Measurements from ENCODE around the gene PPFIA2.

- TF ChIP-seq, protein P1, sequence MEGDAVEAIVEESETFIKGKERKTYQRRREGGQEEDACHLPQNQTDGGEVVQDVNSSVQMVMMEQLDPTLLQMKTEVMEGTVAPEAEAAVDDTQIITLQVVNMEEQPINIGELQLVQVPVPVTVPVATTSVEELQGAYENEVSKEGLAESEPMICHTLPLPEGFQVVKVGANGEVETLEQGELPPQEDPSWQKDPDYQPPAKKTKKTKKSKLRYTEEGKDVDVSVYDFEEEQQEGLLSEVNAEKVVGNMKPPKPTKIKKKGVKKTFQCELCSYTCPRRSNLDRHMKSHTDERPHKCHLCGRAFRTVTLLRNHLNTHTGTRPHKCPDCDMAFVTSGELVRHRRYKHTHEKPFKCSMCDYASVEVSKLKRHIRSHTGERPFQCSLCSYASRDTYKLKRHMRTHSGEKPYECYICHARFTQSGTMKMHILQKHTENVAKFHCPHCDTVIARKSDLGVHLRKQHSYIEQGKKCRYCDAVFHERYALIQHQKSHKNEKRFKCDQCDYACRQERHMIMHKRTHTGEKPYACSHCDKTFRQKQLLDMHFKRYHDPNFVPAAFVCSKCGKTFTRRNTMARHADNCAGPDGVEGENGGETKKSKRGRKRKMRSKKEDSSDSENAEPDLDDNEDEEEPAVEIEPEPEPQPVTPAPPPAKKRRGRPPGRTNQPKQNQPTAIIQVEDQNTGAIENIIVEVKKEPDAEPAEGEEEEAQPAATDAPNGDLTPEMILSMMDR (IDR thresholded peaks at IDR 0.05): no peak
- TF ChIP-seq POLR2A (IDR thresholded peaks at IDR 0.05): no peak
- no peak for TF ChIP-seq POLR2AphosphoS5 (IDR thresholded peaks at IDR 0.05)
- TF ChIP-seq EP300 (IDR thresholded peaks at IDR 0.05; ENCODE audit: low read depth): no peak
These were observed 20.1 kb upstream of the PPFIA2 start for GRCh38 chr12:81779216-81779615.
